Measurements from ENCODE around the gene CRYBG2. TPM values are rescaled to one million over a fixed set of nuclear protein-coding genes. Genes with fewer than 3 reads are reported as not detected.
A peak's percentile ranks its signal among the peaks of the same experiment; 100 is the strongest.

CRYBG2 gene
- total RNA-seq, 1 experiment from 2014 or later, result 21.1 TPM

DNA sequence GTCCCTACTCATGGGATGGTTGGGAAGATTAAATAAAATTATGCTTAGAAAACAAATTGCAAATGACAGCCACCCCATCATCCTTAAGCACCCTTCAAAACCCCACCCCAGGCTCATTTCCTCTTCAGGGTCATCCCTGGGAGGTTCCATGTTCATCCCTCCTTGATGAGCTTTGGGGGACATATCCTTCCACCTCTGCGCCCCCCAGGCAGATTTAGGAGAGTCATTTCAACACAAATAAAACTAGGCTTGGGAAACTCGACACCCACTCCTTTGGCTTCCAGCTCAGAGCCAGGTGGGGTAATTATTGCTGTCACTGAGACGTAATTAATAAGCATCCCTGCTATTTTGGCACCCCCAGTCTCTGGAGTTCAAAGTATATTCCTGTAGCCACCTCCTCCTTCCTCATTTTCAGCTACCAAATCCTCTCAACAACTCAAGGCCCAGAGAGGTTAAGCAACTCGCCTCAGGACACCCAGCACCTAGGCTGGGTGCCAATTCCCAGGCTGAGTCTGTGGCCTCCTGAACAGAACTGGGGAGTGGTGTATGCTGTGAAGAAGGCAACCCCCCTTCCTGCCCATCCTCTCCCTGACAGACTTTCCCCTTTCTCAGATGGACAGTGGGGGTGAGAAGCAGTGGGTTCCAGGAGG is 595 bp downstream of the CRYBG2 start:
- no peaks in the 10 kb centered on the region for H3K9me3 Mint-ChIP-seq

DNA sequence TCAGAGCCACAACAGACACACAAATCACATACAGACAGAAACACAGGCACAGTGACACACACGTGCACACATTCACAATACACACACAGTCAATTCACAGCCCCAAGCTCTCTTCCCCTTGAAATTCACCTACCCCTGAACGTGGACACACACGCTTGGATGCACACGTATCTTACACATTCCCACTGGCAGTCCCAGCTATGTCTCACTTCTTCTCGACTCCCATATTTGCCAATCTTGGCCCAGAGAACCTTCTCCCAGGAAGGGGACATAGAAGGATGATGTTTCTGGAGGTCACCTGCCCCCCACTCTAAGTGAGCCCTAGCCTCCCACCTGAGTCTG is 1.6 kb downstream of the CRYBG2 start:
- ATAC-seq (no peak), DNase-seq (ENCODE audit: low spot score) (no peak)
- POLR2A ChIA-PET, result no interaction called here
- TF ChIP-seq, protein P1, sequence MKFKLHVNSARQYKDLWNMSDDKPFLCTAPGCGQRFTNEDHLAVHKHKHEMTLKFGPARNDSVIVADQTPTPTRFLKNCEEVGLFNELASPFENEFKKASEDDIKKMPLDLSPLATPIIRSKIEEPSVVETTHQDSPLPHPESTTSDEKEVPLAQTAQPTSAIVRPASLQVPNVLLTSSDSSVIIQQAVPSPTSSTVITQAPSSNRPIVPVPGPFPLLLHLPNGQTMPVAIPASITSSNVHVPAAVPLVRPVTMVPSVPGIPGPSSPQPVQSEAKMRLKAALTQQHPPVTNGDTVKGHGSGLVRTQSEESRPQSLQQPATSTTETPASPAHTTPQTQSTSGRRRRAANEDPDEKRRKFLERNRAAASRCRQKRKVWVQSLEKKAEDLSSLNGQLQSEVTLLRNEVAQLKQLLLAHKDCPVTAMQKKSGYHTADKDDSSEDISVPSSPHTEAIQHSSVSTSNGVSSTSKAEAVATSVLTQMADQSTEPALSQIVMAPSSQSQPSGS (CRISPR knock-in tag; IDR thresholded peaks at IDR 0.05; ENCODE audit: borderline replicate concordance, low read depth), result no peak
- TF ChIP-seq, protein P2, sequence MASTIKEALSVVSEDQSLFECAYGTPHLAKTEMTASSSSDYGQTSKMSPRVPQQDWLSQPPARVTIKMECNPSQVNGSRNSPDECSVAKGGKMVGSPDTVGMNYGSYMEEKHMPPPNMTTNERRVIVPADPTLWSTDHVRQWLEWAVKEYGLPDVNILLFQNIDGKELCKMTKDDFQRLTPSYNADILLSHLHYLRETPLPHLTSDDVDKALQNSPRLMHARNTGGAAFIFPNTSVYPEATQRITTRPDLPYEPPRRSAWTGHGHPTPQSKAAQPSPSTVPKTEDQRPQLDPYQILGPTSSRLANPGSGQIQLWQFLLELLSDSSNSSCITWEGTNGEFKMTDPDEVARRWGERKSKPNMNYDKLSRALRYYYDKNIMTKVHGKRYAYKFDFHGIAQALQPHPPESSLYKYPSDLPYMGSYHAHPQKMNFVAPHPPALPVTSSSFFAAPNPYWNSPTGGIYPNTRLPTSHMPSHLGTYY (CRISPR knock-in tag; IDR thresholded peaks at IDR 0.05), result no peak
- TF ChIP-seq ZNF396 (CRISPR knock-in tag; IDR thresholded peaks at IDR 0.05; ENCODE audit: borderline replicate concordance) (no peak), CREM (CRISPR knock-in tag; IDR thresholded peaks at IDR 0.05) (no peak)
- TF ChIP-seq, protein P3, sequence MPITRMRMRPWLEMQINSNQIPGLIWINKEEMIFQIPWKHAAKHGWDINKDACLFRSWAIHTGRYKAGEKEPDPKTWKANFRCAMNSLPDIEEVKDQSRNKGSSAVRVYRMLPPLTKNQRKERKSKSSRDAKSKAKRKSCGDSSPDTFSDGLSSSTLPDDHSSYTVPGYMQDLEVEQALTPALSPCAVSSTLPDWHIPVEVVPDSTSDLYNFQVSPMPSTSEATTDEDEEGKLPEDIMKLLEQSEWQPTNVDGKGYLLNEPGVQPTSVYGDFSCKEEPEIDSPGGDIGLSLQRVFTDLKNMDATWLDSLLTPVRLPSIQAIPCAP (CRISPR knock-in tag; IDR thresholded peaks at IDR 0.05), result no peak
- Mint-ChIP-seq H3K36me3 (no peaks in the 10 kb centered on the region), H3K27me3 (ENCODE audit: low read depth) (no peaks in the 10 kb centered on the region), H3K9me3 (no peaks in the 10 kb centered on the region), H3K27ac (peak overlapping the region; percentile 71), H3K4me1 (peaks cover 39% of the 10 kb centered on the region), H3K4me3 (no peak overlapping the region)
- CTCF ChIA-PET, result interaction anchor here (0.6 to 1.1 kb wide), 3 partner anchors 11 to 148 kb away, joined by 3 read pairs; no protein-coding TSS in a partner anchor

More for the DNA sequence above, 595 bp downstream of the CRYBG2 start:
- TF ChIP-seq, protein P4, sequence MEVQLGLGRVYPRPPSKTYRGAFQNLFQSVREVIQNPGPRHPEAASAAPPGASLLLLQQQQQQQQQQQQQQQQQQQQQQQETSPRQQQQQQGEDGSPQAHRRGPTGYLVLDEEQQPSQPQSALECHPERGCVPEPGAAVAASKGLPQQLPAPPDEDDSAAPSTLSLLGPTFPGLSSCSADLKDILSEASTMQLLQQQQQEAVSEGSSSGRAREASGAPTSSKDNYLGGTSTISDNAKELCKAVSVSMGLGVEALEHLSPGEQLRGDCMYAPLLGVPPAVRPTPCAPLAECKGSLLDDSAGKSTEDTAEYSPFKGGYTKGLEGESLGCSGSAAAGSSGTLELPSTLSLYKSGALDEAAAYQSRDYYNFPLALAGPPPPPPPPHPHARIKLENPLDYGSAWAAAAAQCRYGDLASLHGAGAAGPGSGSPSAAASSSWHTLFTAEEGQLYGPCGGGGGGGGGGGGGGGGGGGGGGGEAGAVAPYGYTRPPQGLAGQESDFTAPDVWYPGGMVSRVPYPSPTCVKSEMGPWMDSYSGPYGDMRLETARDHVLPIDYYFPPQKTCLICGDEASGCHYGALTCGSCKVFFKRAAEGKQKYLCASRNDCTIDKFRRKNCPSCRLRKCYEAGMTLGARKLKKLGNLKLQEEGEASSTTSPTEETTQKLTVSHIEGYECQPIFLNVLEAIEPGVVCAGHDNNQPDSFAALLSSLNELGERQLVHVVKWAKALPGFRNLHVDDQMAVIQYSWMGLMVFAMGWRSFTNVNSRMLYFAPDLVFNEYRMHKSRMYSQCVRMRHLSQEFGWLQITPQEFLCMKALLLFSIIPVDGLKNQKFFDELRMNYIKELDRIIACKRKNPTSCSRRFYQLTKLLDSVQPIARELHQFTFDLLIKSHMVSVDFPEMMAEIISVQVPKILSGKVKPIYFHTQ (CRISPR knock-in tag; IDR thresholded peaks at IDR 0.05), result no peak
- TF ChIP-seq PRRX2 (CRISPR knock-in tag; IDR thresholded peaks at IDR 0.05) (no peak), ZNF671 (CRISPR knock-in tag; IDR thresholded peaks at IDR 0.05) (no peak)
- TF ChIP-seq, protein P5, sequence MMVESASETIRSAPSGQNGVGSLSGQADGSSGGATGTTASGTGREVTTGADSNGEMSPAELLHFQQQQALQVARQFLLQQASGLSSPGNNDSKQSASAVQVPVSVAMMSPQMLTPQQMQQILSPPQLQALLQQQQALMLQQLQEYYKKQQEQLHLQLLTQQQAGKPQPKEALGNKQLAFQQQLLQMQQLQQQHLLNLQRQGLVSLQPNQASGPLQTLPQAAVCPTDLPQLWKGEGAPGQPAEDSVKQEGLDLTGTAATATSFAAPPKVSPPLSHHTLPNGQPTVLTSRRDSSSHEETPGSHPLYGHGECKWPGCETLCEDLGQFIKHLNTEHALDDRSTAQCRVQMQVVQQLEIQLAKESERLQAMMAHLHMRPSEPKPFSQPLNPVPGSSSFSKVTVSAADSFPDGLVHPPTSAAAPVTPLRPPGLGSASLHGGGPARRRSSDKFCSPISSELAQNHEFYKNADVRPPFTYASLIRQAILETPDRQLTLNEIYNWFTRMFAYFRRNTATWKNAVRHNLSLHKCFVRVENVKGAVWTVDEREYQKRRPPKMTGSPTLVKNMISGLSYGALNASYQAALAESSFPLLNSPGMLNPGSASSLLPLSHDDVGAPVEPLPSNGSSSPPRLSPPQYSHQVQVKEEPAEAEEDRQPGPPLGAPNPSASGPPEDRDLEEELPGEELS (CRISPR knock-in tag; IDR thresholded peaks at IDR 0.05), result no peak
- TF ChIP-seq, protein P3 (CRISPR knock-in tag; IDR thresholded peaks at IDR 0.05), result no peak
- ATAC-seq, result no peak
- H3K4me1 Mint-ChIP-seq, result peaks cover 42% of the 10 kb centered on the region
- CTCF ChIA-PET, result interaction anchor here (1.1 to 2.5 kb wide), 4 partner anchors 10 to 38 kb away, joined by 4 to 6 read pairs (median 4); no protein-coding TSS in a partner anchor
- H3K36me3 Mint-ChIP-seq, result no peaks in the 10 kb centered on the region
- no peak overlapping the region for H3K4me3 Mint-ChIP-seq
- POLR2A ChIA-PET, result no interaction called here
- H3K27ac Mint-ChIP-seq, result no peak overlapping the region
- no peak for DNase-seq (ENCODE audit: low spot score)
- no peaks in the 10 kb centered on the region for H3K27me3 Mint-ChIP-seq (ENCODE audit: low read depth)

DNA sequence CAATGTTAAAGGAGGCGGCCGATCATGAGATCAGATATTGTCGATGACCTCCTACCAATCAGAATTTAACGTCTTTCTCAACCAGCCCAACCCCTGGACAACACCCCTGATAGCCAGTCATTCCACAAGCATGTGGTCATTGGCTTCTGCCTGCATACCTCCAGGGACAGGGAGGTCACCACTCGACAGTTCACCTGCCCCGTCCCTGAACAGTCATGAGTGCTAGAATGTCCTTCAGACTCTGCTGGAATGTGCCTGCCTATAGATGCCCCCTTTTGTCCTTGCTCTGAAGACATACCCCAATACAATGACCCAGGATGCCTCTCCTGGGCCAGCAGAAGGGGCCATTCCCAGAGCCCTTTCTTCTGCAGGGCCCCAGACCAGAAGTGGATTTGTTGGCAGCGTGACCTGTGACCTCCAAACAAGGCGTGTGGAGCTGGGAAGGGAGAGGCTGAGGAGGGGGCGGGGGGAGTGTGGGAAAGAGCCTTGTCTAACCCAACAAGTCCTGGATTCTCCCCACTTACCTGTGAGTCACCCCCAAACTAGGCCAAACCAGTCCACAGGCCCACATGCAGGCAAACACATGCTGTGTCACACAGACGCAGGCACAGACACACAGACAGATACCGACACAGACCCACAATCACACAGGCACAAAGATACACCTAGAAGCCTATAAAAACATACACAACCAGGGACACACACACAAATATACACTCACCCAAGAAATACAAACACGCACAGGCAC is 2.2 kb downstream of the CRYBG2 start:
- POLR2A ChIA-PET, result no interaction called here
- TF ChIP-seq, protein P5 (CRISPR knock-in tag; IDR thresholded peaks at IDR 0.05), result no peak
- TF ChIP-seq EMX1 (CRISPR knock-in tag; IDR thresholded peaks at IDR 0.05) (no peak), ZNF423 (CRISPR knock-in tag; IDR thresholded peaks at IDR 0.05) (no peak), RELA (CRISPR knock-in tag; IDR thresholded peaks at IDR 0.05; ENCODE audit: borderline replicate concordance) (no peak), GABPB1 (CRISPR knock-in tag; IDR thresholded peaks at IDR 0.05) (peak; percentile 16; the same call in 1 of the 2 replicates), OVOL2 (CRISPR knock-in tag; IDR thresholded peaks at IDR 0.05; ENCODE audit: borderline replicate concordance) (no peak), ZNF138 (CRISPR knock-in tag; conservative IDR thresholded peaks at IDR 0.05) (no peak), ZBTB21 (CRISPR knock-in tag; IDR thresholded peaks at IDR 0.05; ENCODE audit: borderline replicate concordance) (no peak)
- Mint-ChIP-seq H3K4me3 (no peak overlapping the region), H3K9me3 (no peaks in the 10 kb centered on the region), H3K27me3 (ENCODE audit: low read depth) (no peaks in the 10 kb centered on the region), H3K27ac (peak overlapping the region; percentile 87), H3K4me1 (peaks cover 35% of the 10 kb centered on the region), H3K36me3 (no peaks in the 10 kb centered on the region)
- ATAC-seq, result no peak
- CTCF ChIA-PET, result interaction anchor here (0.6 to 2.0 kb wide), 6 partner anchors 12 to 149 kb away, joined by 3 to 9 read pairs (median 4); no protein-coding TSS in a partner anchor
- DNase-seq (ENCODE audit: low spot score), result no peak

All from WTC11 (cell line).